NCI-H748 (cell line): ENCODE data around the gene SKIC2.
A peak's percentile ranks its signal among the peaks of the same experiment; 100 is the strongest.
"Not testable (repeated sequence)": the region's sequence is repeated elsewhere in the genome, so short reads cannot be mapped to it uniquely, and the experiment has no call there.

ENCODE experiments used
- DNase-seq: peaks from one replicate; lab custom pipeline; 2025; ENCODE audit not compliant: unreplicated experiment; lab: John Stamatoyannopoulos, UW

SKIC2 gene

DNA sequence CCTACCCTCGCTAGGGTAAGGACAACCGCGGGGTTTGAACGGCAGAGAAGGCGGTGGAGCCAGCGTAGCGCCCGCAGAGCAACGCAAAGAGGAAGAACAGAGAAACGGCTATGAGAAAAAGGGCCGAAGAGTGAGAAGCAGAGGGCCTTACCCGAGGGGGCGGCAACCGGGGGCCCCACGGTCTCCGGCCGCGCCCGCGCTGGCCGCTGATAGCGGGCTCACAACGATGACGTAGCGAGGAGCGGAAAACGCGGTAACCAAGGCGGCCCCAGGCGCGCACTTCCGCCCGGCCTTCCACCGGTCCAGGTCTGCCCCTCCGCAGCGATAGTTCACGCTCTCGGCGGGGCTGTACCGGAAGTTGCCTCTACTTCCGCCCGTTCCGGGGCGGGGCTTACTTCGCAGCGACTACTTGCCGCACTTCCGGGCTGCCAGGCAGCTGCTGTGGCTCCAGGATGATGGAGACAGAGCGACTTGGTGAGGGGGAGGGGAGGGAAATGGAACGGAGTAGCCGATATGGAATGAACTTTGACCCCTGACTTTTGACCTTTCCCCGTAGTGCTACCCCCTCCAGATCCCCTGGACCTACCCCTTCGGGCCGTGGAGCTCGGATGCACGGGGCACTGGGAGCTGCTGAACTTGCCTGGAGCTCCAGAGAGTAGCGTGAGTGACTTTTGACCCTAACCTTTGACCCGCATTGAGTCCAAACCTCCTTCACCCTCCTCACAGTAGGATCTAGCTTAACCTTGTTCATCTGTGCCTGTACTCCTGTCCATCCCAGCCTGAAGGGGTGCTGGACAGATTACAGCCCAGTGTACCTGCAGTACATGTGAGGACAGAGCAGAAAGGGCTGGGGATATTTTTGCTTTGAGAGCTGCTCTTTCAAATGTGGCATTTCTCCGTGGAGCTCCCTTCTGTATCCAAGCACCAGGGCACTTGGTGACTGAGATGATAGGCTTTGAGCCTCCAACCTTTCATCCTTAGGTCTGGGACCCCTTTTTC lies at the start of gene SKIC2, which contains the start of gene NELFE:
Gene SKIC2, plus strand, starts transcription at position 435 of the 999 bp plus-strand sequence. Its CDS starts 18 bp downstream, at position 453.
Gene NELFE, minus strand, starts transcription at position 231 of the 999 bp plus-strand sequence. CDS start 525 bp downstream, outside the sequence.
- DNase-seq: peak; percentile 100

DNA sequence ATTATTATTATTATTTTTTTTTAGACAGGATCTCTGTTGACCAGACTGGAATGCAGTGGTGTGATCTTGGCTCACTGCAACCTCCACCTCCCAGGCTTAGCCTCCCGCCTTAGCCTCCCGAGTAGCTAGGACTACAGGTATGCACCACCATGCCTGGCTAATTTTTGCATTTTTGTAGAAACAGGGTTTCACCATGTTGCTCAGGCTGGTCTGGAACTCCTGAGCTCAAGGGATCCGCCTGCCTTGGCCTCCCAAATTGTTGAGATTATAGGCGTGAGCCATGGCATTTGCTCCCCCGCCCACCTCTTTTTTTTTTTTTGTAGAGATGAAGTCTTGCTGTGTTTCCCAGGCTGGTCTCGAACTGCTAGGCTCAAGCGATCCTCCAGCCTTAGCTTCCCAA lies 49.7 kb upstream of the SKIC2 start:
- not testable (repeated sequence) for DNase-seq

DNA sequence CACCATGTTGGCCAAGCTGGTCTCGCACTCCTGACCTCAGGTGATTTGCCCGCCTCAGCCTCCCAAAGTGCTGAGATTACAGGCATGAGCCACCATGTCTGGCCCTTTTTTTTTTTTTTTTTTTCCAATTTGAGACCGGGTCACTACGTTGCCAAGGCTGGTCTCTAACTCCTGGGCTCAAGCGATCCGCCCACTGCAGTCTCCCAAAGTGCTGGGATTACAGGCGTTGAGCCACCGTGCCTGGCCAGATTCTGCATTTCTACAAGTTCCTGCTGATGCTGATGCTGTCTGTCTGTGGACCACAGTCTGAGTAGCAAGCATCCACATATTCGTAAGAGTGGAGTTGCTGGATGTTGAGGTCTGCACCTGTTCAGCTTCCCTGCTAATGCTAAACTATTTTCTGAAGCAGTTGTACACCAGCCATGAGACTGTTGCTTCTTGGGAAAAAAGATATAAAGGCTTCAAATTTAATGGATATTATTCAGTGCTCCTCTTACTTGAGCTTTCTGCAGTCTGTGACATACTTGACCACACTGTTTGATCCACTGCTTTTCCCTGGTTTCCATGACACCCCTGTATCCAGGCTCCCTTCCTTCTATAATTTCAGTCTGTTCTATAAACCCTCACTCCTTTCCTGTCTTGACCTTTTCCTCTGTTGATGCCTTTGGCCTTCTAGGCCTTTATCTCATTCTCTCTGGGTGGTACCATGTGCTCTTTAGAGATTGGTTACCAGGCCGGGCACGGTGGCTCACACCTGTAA lies 47.0 kb upstream of the SKIC2 start:
- no peak for DNase-seq

DNA sequence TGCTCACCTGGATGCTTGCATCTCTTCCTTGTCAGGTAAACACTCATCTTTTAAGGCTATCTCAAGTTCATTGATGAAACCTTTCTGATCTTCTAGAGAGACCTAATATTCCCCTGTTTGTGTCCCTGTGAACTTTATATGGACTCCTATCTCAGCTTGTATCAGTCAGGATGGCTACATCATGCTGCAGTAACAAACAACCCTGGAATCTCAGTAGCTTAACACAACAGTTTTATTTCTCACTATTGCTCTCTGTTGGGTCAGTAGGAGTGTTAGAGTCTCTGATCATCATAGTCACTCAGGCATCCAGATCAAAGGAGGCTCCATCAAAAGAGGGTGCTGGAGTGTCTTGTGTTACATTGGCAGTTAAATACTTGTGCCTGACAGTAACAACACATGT lies 43.6 kb upstream of the SKIC2 start:
- DNase-seq: no peak

- DNase-seq: no peak
These were observed 43.2 kb upstream of the SKIC2 start for GRCh38 chr6:31915756-31916155.

- no peak for DNase-seq
These were observed 40.8 kb upstream of the SKIC2 start for GRCh38 chr6:31918069-31918720.

DNA sequence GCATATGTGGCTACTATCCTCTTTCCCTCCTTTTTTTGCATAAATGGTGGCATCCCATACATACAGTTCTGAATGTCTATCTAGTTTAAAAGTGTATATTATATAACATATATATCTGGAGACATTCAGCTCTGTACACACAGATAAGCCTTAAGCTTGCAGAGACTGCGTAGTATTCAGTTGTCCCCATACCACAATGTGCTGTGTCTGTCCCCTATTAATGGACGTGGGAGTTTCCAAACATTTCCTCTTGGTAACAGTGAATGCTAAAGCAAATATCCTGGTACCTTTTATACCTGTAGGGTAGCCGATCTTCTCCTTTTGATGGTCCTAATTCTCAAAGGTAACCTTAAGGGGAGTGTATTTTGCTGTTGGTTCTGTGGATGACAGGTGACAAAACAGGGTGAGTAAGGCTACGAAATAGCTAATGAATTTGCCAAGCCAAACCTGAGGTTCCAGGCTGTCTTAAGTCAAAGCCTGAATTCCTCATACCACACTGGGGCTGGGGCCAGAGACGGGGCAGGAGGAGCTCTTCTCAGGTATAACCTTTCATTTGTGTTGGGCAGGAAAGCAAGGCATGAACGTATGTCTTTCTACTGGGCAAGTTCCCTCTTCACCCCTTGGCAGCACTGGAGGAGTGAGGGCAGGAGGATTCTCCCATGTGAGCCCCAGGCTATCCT lies 39.2 kb upstream of the SKIC2 start:
- DNase-seq: no peak

DNA sequence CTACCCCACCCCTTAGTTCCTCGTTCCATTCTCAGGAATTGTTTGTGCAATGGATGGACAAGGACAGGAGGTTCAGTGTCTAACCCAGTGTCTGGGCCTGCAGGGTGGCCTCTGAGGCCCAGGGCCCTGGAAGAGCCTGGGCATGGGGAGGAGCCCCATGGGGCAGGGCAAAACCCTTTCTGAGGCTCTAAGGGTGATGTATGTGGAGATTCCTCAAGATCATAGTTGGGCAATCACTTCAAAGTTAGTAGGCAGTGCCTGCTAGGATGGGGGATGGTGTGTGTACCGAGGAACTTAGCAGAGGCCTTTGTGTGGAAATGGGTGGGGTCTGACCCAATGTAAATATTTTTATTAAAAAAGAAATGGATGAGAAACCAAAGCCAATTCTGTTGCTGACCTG lies 38.2 kb upstream of the SKIC2 start:
- no peak for DNase-seq

- peak; percentile 41 for DNase-seq
These were observed 36.0 kb upstream of the SKIC2 start for GRCh38 chr6:31922942-31923341.

GRCh38 chr6:31927242-31927862 lies 31.6 kb upstream of the SKIC2 start, which contains the start of gene C2:
Gene C2 (plus strand): TSS chr6:31927717. CDS start chr6:31927753, 36 bp downstream.
- DNase-seq: no peak

DNA sequence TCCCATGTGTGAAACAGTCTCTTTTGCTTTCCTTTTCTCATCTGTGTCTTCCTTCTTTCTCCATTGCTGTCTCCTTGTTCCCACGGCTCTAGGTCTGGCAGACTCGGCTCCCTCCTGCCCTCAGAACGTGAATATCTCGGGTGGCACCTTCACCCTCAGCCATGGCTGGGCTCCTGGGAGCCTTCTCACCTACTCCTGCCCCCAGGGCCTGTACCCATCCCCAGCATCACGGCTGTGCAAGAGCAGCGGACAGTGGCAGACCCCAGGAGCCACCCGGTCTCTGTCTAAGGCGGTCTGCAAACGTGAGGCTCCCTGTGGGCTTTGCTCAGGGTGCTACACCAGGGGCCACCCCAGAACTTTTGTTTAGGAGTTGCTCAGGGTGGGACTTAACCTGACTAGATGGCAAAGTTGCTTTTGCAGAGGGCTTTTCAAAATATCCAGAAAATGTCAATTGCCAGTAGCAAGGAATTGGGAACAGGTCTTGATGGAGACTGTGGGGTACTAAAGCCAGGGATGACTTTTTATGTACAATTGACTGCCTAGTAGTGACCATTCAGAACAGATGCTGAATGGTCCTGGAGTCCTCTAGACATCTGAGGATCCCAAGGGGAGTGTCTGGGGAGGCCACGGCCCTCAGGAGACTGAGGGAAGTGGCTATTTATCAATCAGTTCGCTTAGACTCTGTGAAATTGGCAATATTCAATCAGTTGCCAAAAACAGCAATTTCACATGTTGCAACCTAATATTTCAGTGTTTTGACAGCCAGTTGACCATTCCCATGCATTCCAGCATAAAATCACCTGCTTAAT lies 30.9 kb upstream of the SKIC2 start:
- DNase-seq: no peak

- DNase-seq: no peak
These were observed 30.4 kb upstream of the SKIC2 start for GRCh38 chr6:31928672-31928939.

DNA sequence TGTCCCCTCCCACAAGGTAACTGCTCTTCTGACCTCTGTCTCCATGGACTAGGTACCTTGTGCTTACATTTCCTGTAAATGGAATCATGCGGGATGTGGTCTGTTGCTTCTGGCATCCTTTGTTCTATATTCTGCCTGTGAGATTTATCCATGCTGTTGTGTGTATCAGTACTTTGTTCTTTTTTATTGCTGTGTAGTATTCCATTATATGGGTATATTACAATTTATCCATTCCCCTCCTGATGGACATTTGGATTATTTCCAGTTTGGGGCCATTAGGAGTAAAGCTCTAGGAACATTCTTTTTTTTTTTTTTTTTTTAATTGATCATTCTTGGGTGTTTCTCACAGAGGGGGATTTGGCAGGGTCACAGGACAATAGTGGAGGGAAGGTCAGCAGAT lies 28.0 kb upstream of the SKIC2 start:
- no peak for DNase-seq

GRCh38 chr6:31932137-31932536 lies 26.8 kb upstream of the SKIC2 start:
- DNase-seq: not testable (repeated sequence)

DNA sequence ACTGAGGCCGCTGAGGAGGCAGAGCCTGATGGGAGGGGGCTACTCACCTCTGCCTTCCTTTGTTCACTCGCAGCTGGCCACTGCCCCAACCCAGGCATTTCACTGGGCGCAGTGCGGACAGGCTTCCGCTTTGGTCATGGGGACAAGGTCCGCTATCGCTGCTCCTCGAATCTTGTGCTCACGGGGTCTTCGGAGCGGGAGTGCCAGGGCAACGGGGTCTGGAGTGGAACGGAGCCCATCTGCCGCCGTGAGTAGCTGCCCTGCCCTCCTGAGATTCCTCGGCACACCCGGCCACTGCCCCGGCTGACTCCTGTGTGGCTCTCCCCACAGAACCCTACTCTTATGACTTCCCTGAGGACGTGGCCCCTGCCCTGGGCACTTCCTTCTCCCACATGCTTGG lies 25.4 kb upstream of the SKIC2 start:
- no peak for DNase-seq

DNA sequence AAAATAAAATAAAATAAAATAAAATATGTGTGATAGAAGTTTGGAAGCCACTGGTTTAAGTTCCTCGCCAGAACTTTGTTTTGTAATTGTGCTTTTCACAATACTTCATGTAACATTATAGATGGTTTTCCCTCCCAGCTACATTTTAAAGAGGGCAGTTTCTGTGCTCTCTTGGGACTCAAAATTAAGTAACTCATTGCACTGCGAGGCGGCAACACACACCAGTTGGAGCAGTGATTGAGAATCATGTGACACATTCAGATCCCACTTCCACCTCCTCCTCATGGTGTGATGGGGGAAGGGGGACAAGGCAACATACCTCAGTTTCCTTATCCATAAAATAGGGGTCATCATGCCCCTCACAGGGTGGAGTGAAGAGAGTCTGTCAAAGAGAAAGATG lies 24.0 kb upstream of the SKIC2 start:
- DNase-seq: no peak

DNA sequence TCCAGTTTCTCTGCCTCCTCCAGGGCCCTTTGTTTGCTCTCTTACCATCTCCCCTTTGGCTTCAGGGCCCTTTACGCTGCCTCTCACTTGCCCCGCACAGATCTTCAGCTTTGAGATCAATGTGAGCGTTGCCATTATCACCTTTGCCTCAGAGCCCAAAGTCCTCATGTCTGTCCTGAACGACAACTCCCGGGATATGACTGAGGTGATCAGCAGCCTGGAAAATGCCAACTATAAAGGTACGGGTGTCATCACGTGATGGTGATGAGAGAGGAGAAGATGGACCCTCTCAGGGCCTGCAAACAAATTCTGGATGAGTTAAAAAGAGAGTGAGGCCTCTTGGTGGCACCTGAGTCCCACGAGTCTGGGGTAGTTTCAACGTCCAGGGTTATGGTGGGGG lies 23.2 kb upstream of the SKIC2 start:
- DNase-seq: no peak

- DNase-seq: no peak
These were observed 18.7 kb upstream of the SKIC2 start for GRCh38 chr6:31940256-31940664.

DNA sequence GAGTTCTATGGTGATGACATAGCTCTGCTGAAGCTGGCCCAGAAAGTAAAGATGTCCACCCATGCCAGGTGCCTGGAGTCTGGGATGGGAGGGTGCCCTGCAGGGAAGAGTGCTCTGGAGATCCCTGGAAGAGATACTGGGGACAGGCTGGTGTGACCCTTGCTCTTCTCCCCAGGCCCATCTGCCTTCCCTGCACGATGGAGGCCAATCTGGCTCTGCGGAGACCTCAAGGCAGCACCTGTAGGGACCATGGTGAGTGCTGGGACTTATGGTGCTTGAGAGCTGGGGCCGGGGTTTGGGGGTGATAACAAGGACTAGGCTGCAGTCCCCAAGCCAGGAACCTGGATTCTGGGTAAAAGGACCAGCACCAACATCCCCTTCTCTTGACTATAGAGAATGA lies 15.2 kb upstream of the SKIC2 start:
- DNase-seq: no peak

- DNase-seq: no peak
These were observed 13.8 kb upstream of the SKIC2 start for GRCh38 chr6:31945154-31945506.
